GM12872 (cell line): ENCODE measurements around the gene EEF1G.

Experiments
- CTCF ChIP-seq: IDR thresholded peaks from 3 replicates; pipeline ENCODE4 v1.5.1; 2011; ENCODE audit warnings: low read depth, mild to moderate bottlenecking, low read length, moderate library complexity; ENCODE audit not compliant: insufficient read depth

EEF1G gene

GRCh38 chr11:62613291-62613778, 39.6 kb upstream of the EEF1G start:
- TF ChIP-seq CTCF: no peak

DNA sequence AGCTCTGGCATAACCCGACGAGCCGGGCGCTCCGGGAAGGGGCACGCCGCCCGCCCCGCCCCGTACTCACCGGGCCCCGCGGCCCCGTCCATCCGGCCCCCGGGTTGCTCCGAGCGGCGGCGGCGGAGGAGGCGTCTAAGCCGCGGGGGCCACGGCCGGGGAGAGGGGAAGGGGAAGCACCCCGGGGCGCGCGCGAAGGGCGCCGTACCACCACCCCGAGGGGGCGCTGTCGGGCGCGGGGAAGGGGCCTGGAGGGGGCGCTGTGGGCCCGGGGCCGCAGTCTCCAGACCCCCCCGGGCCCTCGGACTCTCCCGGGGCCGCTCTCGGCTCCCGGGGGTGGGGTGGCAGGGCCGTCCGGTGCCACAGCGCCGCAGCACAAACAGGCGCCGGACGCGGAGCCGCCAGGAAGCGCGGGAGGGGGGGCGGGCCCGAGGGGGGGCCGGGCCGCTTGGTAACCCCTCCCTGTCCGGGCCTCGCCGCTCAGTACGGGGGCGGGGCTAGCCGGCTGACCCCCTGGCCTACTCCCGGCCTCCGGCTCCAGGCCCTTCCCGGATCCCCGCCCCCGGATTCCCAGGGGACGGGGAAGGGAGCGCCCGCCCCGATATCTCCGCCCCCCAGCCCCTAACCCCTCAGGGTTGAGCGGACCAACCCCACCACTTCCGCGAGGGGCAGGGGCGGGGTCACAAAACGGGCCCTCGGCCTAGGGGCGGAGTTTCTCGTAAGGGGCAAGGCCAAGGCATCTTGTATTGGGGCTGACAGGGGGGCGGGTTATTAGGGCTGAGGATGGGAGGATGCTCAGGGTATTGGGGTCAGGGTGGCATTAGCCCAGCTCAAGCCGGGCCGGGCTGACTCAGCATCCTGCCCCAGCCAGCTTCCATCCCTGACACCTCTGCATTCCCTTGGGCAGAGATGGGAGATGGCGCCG, 38.9 kb upstream of the EEF1G start, which contains the start of the genes EML3 and ROM1:
Gene EML3, minus strand, starts transcription at position 410 of the 925 bp plus-strand sequence. Its CDS starts 318 bp downstream, at position 92.
Gene ROM1, plus strand, starts transcription at position 892 of the 925 bp plus-strand sequence. Its CDS starts 25 bp downstream, at position 917.
- TF ChIP-seq CTCF: peak; percentile 88

GRCh38 chr11:62611705-62612365, 38.1 kb upstream of the EEF1G start:
- no peak for TF ChIP-seq CTCF

- TF ChIP-seq CTCF: no peak
Measured at GRCh38 chr11:62610814-62611704, 37.4 kb upstream of the EEF1G start.

DNA sequence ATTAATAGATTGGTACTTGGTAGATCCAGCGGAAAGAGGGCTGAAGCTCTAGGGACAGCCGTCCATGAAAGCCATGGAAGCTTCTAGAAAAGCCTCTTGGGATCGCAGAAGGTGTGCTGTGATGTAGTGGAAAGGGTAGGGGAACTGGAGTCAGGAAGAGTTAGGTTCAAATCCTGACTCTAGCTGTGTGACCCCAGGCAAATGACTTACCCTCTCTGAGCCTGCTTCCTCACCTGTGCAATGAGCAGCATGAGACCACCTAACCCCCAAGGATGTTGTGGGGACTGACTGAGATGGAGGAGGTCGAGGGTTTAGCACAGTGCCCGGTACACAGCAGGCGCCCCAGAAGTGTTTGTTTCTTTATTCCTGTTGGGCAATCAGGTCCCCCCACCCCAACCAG, 36.7 kb upstream of the EEF1G start:
- TF ChIP-seq CTCF: no peak

GRCh38 chr11:62608776-62609175, 35.1 kb upstream of the EEF1G start:
- no peak for TF ChIP-seq CTCF
